GM12878 (cell line): ENCODE measurements around the gene HEXIM1. TPM values are rescaled to one million over a fixed set of nuclear protein-coding genes. Genes with fewer than 3 reads are reported as not detected.
"Not testable (repeated sequence)": the region's sequence is repeated elsewhere in the genome, so short reads cannot be mapped to it uniquely, and the experiment has no call there.

Experiments
- ATAC-seq: fragments of 200-7000 bp; cut with Tn5 transposase; 3 replicates; pipeline ENCODE4 v1.9.1; 2020; ENCODE audit warnings: mild to moderate bottlenecking, moderate library complexity
- BruUV-seq: library from RNA; stranded (reverse); fragments of 400-500 nt; replicated peaks from 2 replicates; lab custom pipeline; 2021; lab: Mats Ljungman, UMichigan
- CTCF ChIA-PET: fragments of 300-600 bp; sonication (Branson Sonifier 250); formaldehyde crosslinking; extraction: SDS; loops from one replicate; lab custom pipeline; 2021; ENCODE audit warnings: inconsistent platforms; lab: Yijun Ruan, JAX
- POLR2A ChIA-PET: fragments of 350-600 bp; formaldehyde crosslinking; extraction: SDS; loops from one replicate; lab custom pipeline; 2021; ENCODE audit warnings: inconsistent platforms; lab: Charles Lee
- RAD21 ChIA-PET: fragments of 300-600 bp; sonication (Branson Sonifier 250); formaldehyde crosslinking; loops from one replicate; lab custom pipeline; 2023; ENCODE audit warnings: antibody characterized with exemption; ENCODE audit not compliant: unreplicated experiment; lab: Charles Lee
- SMC1A ChIA-PET: fragments of 300-600 bp; sonication (Branson Sonifier 250); formaldehyde crosslinking; loops from one replicate; lab custom pipeline; 2023; ENCODE audit not compliant: unreplicated experiment, uncharacterized antibody; lab: Charles Lee
- DNase-seq: peaks from one replicate; pipeline ENCODE4 v3.0.0-alpha.2; 2011; ENCODE audit warnings: low read depth, low spot score
- FAIRE-seq: peaks from 3 replicates; lab custom pipeline; 2011; peaks lifted over from hg19 to GRCh38; lab: Jason Lieb, UNC
- H2AFZ ChIP-seq: 2 replicates; pipeline ENCODE4 v1.6.0; 2011; ENCODE audit warnings: low read depth, low read length, control low read depth; ENCODE audit not compliant: control insufficient read depth
- H3K27ac ChIP-seq: 2 replicates; pipeline ENCODE4 v1.5.1; 2011; ENCODE audit warnings: control low read depth; ENCODE audit not compliant: control insufficient read depth, insufficient read depth
- H3K27me3 ChIP-seq, 2 experiments: replicated peaks in 1 of 2; 2 replicates each; pipeline versions ENCODE4 v1.6.0 to v1.6.1; 2011; ENCODE audit warnings: low read length in 1 of 2; ENCODE audit not compliant: control insufficient read depth in 2 of 2, insufficient read depth in 2 of 2
- H3K36me3 ChIP-seq, 2 experiments: 2 replicates each; pipeline ENCODE4 v1.5.1; 2011; ENCODE audit warnings: low read length in 1 of 2; ENCODE audit not compliant: control insufficient read depth in 2 of 2, insufficient read depth in 2 of 2
- H3K4me1 ChIP-seq: 2 replicates; pipeline ENCODE4 v1.6.1; 2011; ENCODE audit warnings: mild to moderate bottlenecking, low read length, moderate library complexity, mixed read lengths; ENCODE audit not compliant: control insufficient read depth, insufficient read depth
- H3K4me2 ChIP-seq: 2 replicates; pipeline ENCODE4 v1.6.0; 2011; ENCODE audit warnings: control low read depth; ENCODE audit not compliant: control insufficient read depth, insufficient read depth
- H3K4me3 ChIP-seq: fragments of 200-600 bp; sonication (generic); 2 replicates; pipeline ENCODE4 v1.5.1; 2016
- H3K79me2 ChIP-seq: 2 replicates; pipeline ENCODE4 v1.6.0; 2011; ENCODE audit warnings: low read length; ENCODE audit not compliant: control insufficient read depth, insufficient read depth
- H3K9ac ChIP-seq: 2 replicates; pipeline ENCODE4 v1.8.0; 2011; ENCODE audit warnings: low read length, control low read depth, mixed read lengths; ENCODE audit not compliant: control insufficient read depth, insufficient read depth
- H3K9me3 ChIP-seq: replicated peaks from 3 replicates; pipeline ENCODE4 v1.5.1; 2011; ENCODE audit warnings: mild to moderate bottlenecking, low read length; ENCODE audit not compliant: control insufficient read depth, insufficient read depth
- H4K20me1 ChIP-seq: 2 replicates; pipeline ENCODE4 v1.6.0; 2011; ENCODE audit not compliant: control insufficient read depth, insufficient read depth
- CEBPB ChIP-seq, 2 experiments: fragments of 150-350 bp in 1 of 2; IDR thresholded peaks; 2 replicates each; pipeline ENCODE4 v1.6.1; 2012 to 2014; ENCODE audit warnings: low read depth in 2 of 2, low read length in 2 of 2, borderline replicate concordance in 1 of 2, inconsistent platforms in 1 of 2
- LARP7 ChIP-seq: fragments of 450-650 bp; IDR thresholded peaks from 2 replicates; pipeline ENCODE4 v1.6.1; 2017; ENCODE audit warnings: mild to moderate bottlenecking
- WGBS: methylation state at CpG from one replicate; pipeline ENCODE4 v1.1.6; 2016; ENCODE audit warnings: low lambda C conversion rate; ENCODE audit not compliant: insufficient replicate concordance, insufficient coverage; ENCODE audit errors: missing lambda C conversion rate; 5-methylcytosine and 5-hydroxymethylcytosine counted together
- in situ Hi-C: fragments of 300-500 bp; cut with MboI; formaldehyde crosslinking; loops from 9 replicates; pipeline ENCODE4 v1.14.3; 2018; ENCODE audit warnings: mixed read lengths
- intact Hi-C: fragments of 100-400 bp; cut with micrococcal nuclease; formaldehyde crosslinking; loops from one replicate; pipeline ENCODE4 v1.14.2; 2022; ENCODE audit not compliant: unreplicated experiment
- polyA plus RNA-seq, 11 experiments: library from polyadenylated mRNA; depleted of rRNA in 4 of 11; unstranded in 6 of 11; stranded (reverse) in 5 of 11; fragments of >200 nt; fragmentation: Nextera tagmentation in 4 of 11; fragmentation: Illumina TruSeq in 1 of 11; extraction: Ambion mirVana in 4 of 11; extraction: Trizol in 1 of 11; gene quantifications; 1 replicate in 1 of 11; 2 replicates in 10 of 11; pipeline versions ENCODE4 v1.2.1 to v1.2.3, GENCODE V29; 2011 to 2016; ENCODE audit warnings: inconsistent platforms in 2 of 11, missing spikeins in 2 of 11, low read depth in 1 of 11
- total RNA-seq, 4 experiments: library from RNA; depleted of rRNA in 3 of 4; stranded (reverse); fragments of >200 nt in 3 of 4; fragmentation: Illumina TruSeq in 1 of 4; extraction: Trizol in 1 of 4; gene quantifications; 2 replicates each; pipeline versions ENCODE4 v1.2.1 to v1.2.3, GENCODE V29; 2013 to 2021
- TF ChIP-seq, protein P1 (sequence below): IDR thresholded peaks from 2 replicates; pipeline ENCODE4 v1.6.1; 2011; ENCODE audit warnings: borderline replicate concordance, low read depth, mild to moderate bottlenecking, moderate library complexity, low read length; ENCODE audit not compliant: insufficient read depth, poor library complexity, severe bottlenecking

Gene HEXIM1
- total and polyA plus RNA-seq, 10 of the 15 experiments (the other 5 are each of a cell fraction or from before 2014, with no cell fraction given), result 1.9 to 24.1 (median 9.0) TPM

DNA sequence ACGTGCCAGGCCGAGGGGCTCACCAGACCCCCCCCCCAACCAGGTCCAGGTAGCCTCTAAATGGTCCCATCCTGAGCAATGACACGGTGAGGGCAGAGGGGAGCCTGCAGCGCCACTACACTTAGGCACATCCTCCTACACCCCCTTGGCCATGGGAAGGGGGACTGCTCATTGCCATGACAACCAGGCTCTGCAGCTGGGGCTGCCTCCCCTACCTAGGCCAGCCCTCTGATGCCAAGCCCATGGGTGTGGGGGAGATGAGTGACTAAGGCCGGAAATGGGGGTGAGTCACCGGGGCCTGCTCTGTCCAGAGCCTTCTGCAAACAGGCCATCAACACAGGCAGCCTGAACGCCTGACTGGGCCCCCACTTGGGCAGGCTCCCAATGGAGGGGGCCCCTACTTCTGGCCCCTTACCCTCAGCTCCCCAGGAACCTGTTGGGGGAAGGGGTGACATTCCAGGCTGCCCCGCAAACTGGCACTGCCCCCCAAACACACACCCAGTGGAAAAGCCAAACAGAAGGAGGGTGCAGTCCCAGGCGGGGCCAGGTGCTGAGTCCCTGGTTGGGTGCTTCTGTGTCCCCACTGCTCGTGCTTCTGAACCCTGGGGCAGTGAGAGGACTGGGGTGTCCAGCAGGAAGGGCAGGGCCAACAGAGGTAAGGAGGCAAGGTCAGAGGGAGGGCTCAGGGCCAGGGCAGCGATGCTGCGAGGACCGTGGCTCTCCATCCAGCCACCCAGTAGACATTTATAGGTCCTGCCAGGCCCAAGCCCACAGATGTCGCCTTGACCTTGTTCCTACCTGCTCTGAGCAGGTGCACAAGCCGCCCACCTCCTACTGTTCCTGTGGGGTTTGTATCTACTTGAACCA is 24.1 kb upstream of the HEXIM1 start (continued):
- TF ChIP-seq, protein P1, sequence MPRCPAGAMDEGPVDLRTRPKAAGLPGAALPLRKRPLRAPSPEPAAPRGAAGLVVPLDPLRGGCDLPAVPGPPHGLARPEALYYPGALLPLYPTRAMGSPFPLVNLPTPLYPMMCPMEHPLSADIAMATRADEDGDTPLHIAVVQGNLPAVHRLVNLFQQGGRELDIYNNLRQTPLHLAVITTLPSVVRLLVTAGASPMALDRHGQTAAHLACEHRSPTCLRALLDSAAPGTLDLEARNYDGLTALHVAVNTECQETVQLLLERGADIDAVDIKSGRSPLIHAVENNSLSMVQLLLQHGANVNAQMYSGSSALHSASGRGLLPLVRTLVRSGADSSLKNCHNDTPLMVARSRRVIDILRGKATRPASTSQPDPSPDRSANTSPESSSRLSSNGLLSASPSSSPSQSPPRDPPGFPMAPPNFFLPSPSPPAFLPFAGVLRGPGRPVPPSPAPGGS, result no peak
- TF ChIP-seq CEBPB (IDR thresholded peaks at IDR 0.05; ENCODE audit: borderline replicate concordance in 1 of 2, low read depth in 2 of 2, low read length in 2 of 2) (no peak), LARP7 (no peak)

DNA sequence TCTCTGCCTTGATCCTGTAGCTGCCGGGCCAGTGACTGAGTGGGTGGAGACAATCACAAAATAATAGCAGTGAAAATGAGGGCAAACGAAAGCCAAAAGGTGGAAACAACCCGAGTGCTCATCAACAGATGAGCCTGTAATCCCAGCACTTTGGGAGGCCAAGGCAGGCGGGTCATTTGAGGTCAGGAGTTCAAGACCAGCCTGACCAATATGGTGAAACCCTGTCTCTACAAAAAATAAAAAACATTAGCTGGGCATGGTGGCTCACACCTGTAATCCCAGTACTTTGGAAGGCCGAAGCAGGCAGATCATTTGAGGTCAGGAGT is 23.5 kb upstream of the HEXIM1 start:
- RAD21 ChIA-PET, result interaction anchor here (1.3 kb wide), 1 partner anchor 11 kb away, joined by 4 read pairs; the partner anchor contains the start of gene ACBD4
- BruUV-seq, H3K27me3 ChIP-seq, H3K9me3 ChIP-seq, H3K4me3 ChIP-seq, H4K20me1 ChIP-seq, H3K4me1 ChIP-seq, FAIRE-seq, H3K36me3 ChIP-seq, ATAC-seq, H3K9ac ChIP-seq, H3K79me2 ChIP-seq, H3K4me2 ChIP-seq, DNase-seq, H2AFZ ChIP-seq, SMC1A ChIA-PET, H3K27ac ChIP-seq, intact Hi-C loops: not testable (repeated sequence)
- POLR2A ChIA-PET, result interaction anchor here (1.6 kb wide), 1 partner anchor 11 kb away, joined by 3 read pairs; the partner anchor contains the start of gene ACBD4
- CTCF ChIA-PET, result interaction anchor here (3.0 kb wide), 1 partner anchor 11 kb away, joined by 11 read pairs; the partner anchor contains the start of gene ACBD4
- WGBS, result 26% methylated on average over 5 of the region's 5 CpGs
- in situ Hi-C loops, result loop anchor here (10.0 kb wide), 1 partner anchor 350 kb away; no protein-coding TSS in a partner anchor
